Measurements from ENCODE around the gene TMEM163. TPM values are rescaled to one million over a fixed set of nuclear protein-coding genes. Genes with fewer than 3 reads are reported as not detected.

Gene TMEM163
- total and polyA plus RNA-seq, 2 experiments from 2014 or later: 1.1 TPM

DNA sequence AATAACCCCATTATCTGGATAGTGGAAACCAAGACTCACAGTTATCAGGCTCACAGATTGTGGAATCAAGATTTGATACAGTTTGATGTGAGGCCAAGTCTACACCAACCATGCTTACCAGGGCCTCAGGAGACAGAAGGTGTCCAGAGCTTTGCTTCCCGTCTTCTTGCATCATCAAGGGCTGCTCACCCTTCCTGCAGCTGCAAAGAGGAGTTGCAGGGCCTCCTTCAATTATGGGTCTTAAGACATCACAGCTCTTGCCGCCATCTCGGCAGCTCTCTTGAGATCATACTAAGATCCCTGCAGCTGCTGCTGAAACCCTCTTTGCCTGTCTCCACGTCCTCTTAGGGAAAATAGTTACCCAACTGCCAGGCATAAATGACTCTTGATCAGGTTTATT lies 288.9 kb downstream of the TMEM163 start:
- no peak overlapping the region for H3K4me3 ChIP-seq
- H3K9me3 ChIP-seq (ENCODE audit: low read depth): no peaks in the 10 kb centered on the region
- no peaks in the 10 kb centered on the region for H3K36me3 ChIP-seq (replicated peaks; ENCODE audit: insufficient read depth, low read depth)
- H3K4me1 ChIP-seq (ENCODE audit: insufficient read depth): peaks cover 28% of the 10 kb centered on the region
- no peaks in the 10 kb centered on the region for H3K79me2 ChIP-seq
- no peak overlapping the region for H2AFZ ChIP-seq
- no peaks in the 10 kb centered on the region for H3K27me3 ChIP-seq
- 80% methylated on average over 4 of the region's 4 CpGs for WGBS (ENCODE audit: low lambda C conversion rate, missing lambda C conversion rate)
- H3K4me2 ChIP-seq: no peak overlapping the region
- no peaks in the 10 kb centered on the region for H3K9me2 ChIP-seq (replicated peaks; ENCODE audit: insufficient read depth)
- TF ChIP-seq EZH2 (IDR thresholded peaks at IDR 0.05; ENCODE audit: borderline replicate concordance) (no peak), EZH2phosphoT487 (IDR thresholded peaks at IDR 0.05; ENCODE audit: low read depth, severe bottlenecking, unreplicated experiment) (no peak)
- TF ChIP-seq, protein P1, sequence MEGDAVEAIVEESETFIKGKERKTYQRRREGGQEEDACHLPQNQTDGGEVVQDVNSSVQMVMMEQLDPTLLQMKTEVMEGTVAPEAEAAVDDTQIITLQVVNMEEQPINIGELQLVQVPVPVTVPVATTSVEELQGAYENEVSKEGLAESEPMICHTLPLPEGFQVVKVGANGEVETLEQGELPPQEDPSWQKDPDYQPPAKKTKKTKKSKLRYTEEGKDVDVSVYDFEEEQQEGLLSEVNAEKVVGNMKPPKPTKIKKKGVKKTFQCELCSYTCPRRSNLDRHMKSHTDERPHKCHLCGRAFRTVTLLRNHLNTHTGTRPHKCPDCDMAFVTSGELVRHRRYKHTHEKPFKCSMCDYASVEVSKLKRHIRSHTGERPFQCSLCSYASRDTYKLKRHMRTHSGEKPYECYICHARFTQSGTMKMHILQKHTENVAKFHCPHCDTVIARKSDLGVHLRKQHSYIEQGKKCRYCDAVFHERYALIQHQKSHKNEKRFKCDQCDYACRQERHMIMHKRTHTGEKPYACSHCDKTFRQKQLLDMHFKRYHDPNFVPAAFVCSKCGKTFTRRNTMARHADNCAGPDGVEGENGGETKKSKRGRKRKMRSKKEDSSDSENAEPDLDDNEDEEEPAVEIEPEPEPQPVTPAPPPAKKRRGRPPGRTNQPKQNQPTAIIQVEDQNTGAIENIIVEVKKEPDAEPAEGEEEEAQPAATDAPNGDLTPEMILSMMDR (IDR thresholded peaks at IDR 0.05; ENCODE audit: poor library complexity): no peak
- H3K27ac ChIP-seq: no peak overlapping the region
- DNase-seq (ENCODE audit: low spot score): no peak
- no peaks in the 10 kb centered on the region for H4K20me1 ChIP-seq (ENCODE audit: insufficient read depth, poor library complexity, severe bottlenecking)

DNA sequence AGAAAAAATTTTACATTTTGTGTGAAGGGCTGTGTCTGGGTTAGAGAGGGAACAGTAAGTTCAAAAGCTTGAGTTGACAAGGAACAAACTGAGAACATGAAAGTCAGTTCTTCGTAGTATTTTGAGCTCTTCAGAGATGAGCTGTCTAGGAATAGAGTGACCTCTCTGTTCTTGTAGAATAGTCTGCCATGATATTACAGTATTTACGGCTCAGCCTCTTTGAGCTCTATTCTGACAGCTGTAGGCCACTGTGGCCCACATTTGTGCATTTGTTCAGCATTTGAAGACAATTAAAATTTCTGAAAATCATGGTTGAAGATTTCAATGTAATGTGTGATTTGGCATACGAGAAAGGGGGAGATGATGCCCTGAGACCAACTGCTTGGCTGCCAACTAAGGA lies 292.1 kb downstream of the TMEM163 start:
- Histone ChIP-seq H2AFZ (no peak overlapping the region), H3K4me2 (no peak overlapping the region), H3K27ac (no peak overlapping the region), H3K4me3 (no peak overlapping the region), H3K79me2 (no peaks in the 10 kb centered on the region), H3K9me2 (replicated peaks; ENCODE audit: insufficient read depth) (no peaks in the 10 kb centered on the region), H3K27me3 (no peaks in the 10 kb centered on the region), H4K20me1 (ENCODE audit: insufficient read depth, poor library complexity, severe bottlenecking) (no peaks in the 10 kb centered on the region), H3K36me3 (replicated peaks; ENCODE audit: insufficient read depth, low read depth) (no peaks in the 10 kb centered on the region), H3K4me1 (ENCODE audit: insufficient read depth) (peaks cover 9% of the 10 kb centered on the region), H3K9me3 (ENCODE audit: low read depth) (no peaks in the 10 kb centered on the region)
- TF ChIP-seq EZH2 (IDR thresholded peaks at IDR 0.05; ENCODE audit: borderline replicate concordance) (no peak), EZH2phosphoT487 (IDR thresholded peaks at IDR 0.05; ENCODE audit: low read depth, severe bottlenecking, unreplicated experiment) (no peak)
- TF ChIP-seq, protein P1 (IDR thresholded peaks at IDR 0.05; ENCODE audit: poor library complexity): no peak
- no peak for DNase-seq (ENCODE audit: low spot score)
- 96% methylated on average over 3 of the region's 3 CpGs for WGBS (ENCODE audit: low lambda C conversion rate, missing lambda C conversion rate)

DNA sequence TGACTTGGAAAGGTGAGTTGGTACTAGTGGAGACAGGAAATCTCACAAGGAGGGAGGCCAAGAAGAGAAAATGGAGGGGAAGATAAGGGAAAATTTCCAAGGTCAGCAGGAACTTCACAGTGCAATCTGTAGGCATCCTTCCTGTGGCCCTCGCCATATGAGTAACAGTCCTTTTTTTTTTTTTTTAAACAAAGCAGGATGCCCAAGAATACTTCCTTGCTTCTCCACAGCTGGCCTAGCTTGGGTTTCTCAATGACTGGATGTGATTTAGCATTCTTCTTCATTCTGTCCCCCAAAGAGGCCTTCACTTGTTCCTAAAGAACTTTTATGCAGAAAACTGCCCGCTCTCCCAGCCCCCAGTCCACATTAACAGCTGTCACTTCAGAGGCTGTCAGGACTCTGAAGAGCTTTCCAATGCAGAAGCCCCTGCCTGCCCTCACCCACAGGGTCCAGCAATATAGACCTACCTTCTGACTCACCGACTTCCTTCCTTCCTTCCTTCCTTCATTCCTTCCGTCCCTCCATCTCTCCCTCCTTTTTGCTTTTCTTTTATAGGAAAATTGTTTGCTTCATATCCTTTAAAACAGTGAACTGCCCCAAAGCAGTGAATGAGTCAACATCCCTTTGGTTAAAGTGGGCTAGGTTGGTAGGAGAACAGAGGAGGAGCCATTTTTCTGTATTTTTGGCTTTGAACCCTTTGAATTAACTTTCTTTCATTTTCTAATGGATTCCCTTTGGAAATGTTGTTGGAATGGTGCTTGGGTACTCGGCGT lies 292.9 kb downstream of the TMEM163 start:
- no peak for DNase-seq (ENCODE audit: low spot score)
- Histone ChIP-seq H3K36me3 (replicated peaks; ENCODE audit: insufficient read depth, low read depth) (no peaks in the 10 kb centered on the region), H3K4me1 (ENCODE audit: insufficient read depth) (peaks cover under 1% of the 10 kb centered on the region), H3K9me2 (replicated peaks; ENCODE audit: insufficient read depth) (no peaks in the 10 kb centered on the region), H4K20me1 (ENCODE audit: insufficient read depth, poor library complexity, severe bottlenecking) (no peaks in the 10 kb centered on the region), H3K27ac (no peak overlapping the region), H3K79me2 (no peaks in the 10 kb centered on the region), H3K4me3 (no peak overlapping the region), H3K4me2 (no peak overlapping the region), H2AFZ (no peak overlapping the region), H3K27me3 (no peaks in the 10 kb centered on the region), H3K9me3 (ENCODE audit: low read depth) (no peaks in the 10 kb centered on the region)
- 94% methylated on average over 6 of the region's 6 CpGs for WGBS (ENCODE audit: low lambda C conversion rate, missing lambda C conversion rate)
- TF ChIP-seq, protein P1 (IDR thresholded peaks at IDR 0.05; ENCODE audit: poor library complexity): no peak
- TF ChIP-seq EZH2 (IDR thresholded peaks at IDR 0.05; ENCODE audit: borderline replicate concordance): no peak
- TF ChIP-seq EZH2phosphoT487 (IDR thresholded peaks at IDR 0.05; ENCODE audit: low read depth, severe bottlenecking, unreplicated experiment): no peak

All from hepatocyte (in vitro differentiated cells).